ENCODE measurements around the gene OGFOD2.

The OGFOD2 gene

GRCh38 chr12:122960193-122960569, 14.9 kb upstream of the OGFOD2 start:
- no peak overlapping the region for H3K4me3 ChIP-seq
- H3K27ac ChIP-seq: no peak overlapping the region
- no peak for TF ChIP-seq CTCF (IDR thresholded peaks at IDR 0.05)
- no peak for DNase-seq (ENCODE audit: low spot score)

GRCh38 chr12:122961531-122962329, 13.3 kb upstream of the OGFOD2 start:
- no peak for TF ChIP-seq CTCF (IDR thresholded peaks at IDR 0.05)
- no peak overlapping the region for H3K4me3 ChIP-seq
- no peak overlapping the region for H3K27ac ChIP-seq
- no peak for DNase-seq (ENCODE audit: low spot score)

GRCh38 chr12:122963941-122964265, 11.1 kb upstream of the OGFOD2 start:
- no peak overlapping the region for H3K4me3 ChIP-seq
- no peak overlapping the region for H3K27ac ChIP-seq
- no peak for TF ChIP-seq CTCF (IDR thresholded peaks at IDR 0.05)
- no peak for DNase-seq (ENCODE audit: low spot score)

GRCh38 chr12:122964439-122965257, 10.4 kb upstream of the OGFOD2 start:
- no peak for TF ChIP-seq CTCF (IDR thresholded peaks at IDR 0.05)
- peak overlapping the region; percentile 81 for H3K4me3 ChIP-seq
- DNase-seq (ENCODE audit: low spot score): no peak
- no peak overlapping the region for H3K27ac ChIP-seq

GRCh38 chr12:122965321-122965751, 9.7 kb upstream of the OGFOD2 start:
- peak; percentile 74 for DNase-seq (ENCODE audit: low spot score)
- TF ChIP-seq CTCF (IDR thresholded peaks at IDR 0.05): no peak
- Histone ChIP-seq H3K4me3 (peak overlapping the region; percentile 81), H3K27ac (no peak overlapping the region)

- peak; percentile 94 for DNase-seq (ENCODE audit: low spot score)
- Histone ChIP-seq H3K27ac (peak within 1 kb of the TSS in 1 of 2 donors; percentile 63), H3K4me3 (peak within 1 kb of the TSS; percentile 81)
- TF ChIP-seq CTCF (IDR thresholded peaks at IDR 0.05): no peak
These were observed 8.9 kb upstream of the OGFOD2 start, which contains the start of gene ABCB9 for GRCh38 chr12:122965851-122966742. Gene ABCB9 (minus strand): TSS chr12:122966463. CDS start chr12:122960235, 6,228 bp downstream.

Data from coronary artery (tissue), 2 donors.